ENCODE results near the gene COPRS. TPM values are rescaled to one million over a fixed set of nuclear protein-coding genes. Genes with fewer than 3 reads are reported as not detected.
"Not testable (repeated sequence)": the region's sequence is repeated elsewhere in the genome, so short reads cannot be mapped to it uniquely, and the experiment has no call there.

Gene COPRS
- total RNA-seq, 1 donor from 2014 or later, result 56.0 TPM

GRCh38 chr17:31856750-31857149, 2.3 kb downstream of the COPRS start:
- ATAC-seq (ENCODE audit: poor library complexity), result no peak
- intact Hi-C loops (cut with DNase I), result no loop called here
- DNase-seq, result no peak

GRCh38 chr17:31854672-31855071, 4.4 kb downstream of the COPRS start:
- DNase-seq (no peak), ATAC-seq (ENCODE audit: poor library complexity) (no peak)
- intact Hi-C loops (cut with DNase I), result no loop called here

GRCh38 chr17:31853911-31854470, 5.1 kb downstream of the COPRS start:
- intact Hi-C loops (cut with DNase I), result no loop called here
- ATAC-seq (ENCODE audit: poor library complexity) (no peak), DNase-seq (no peak)

GRCh38 chr17:31845291-31845690, 13.8 kb downstream of the COPRS start:
- DNase-seq (no peak), ATAC-seq (ENCODE audit: poor library complexity) (no peak)
- intact Hi-C loops (cut with DNase I), result no loop called here

GRCh38 chr17:31843070-31843745, 15.8 kb downstream of the COPRS start:
- intact Hi-C loops (cut with DNase I), result loop anchor here (5.0 kb wide), 2 partner anchors 146 to 406 kb away; no protein-coding TSS in a partner anchor
- ATAC-seq (ENCODE audit: poor library complexity) (peak; percentile 74), DNase-seq (peak; percentile 69)

GRCh38 chr17:31842195-31843069, 16.6 kb downstream of the COPRS start:
- intact Hi-C loops (cut with DNase I), result loop anchor here (1.0 to 5.0 kb wide), 3 partner anchors 145 to 405 kb away; no protein-coding TSS in a partner anchor
- DNase-seq (peak; percentile 73), ATAC-seq (ENCODE audit: poor library complexity) (peak; percentile 95)

- peak; percentile 22 for ATAC-seq (ENCODE audit: poor library complexity)
- no peak for DNase-seq
- intact Hi-C loops (cut with DNase I), result loop anchor here (1.0 to 5.0 kb wide), 3 partner anchors 145 to 405 kb away; no protein-coding TSS in a partner anchor
These were observed 17.2 kb downstream of the COPRS start for GRCh38 chr17:31841850-31842194.

- DNase-seq (no peak), ATAC-seq (ENCODE audit: poor library complexity) (no peak)
- intact Hi-C loops (cut with DNase I), result no loop called here
These were observed 20.3 kb downstream of the COPRS start for GRCh38 chr17:31838636-31839225.

GRCh38 chr17:31835984-31836383, 23.1 kb downstream of the COPRS start:
- no peak for DNase-seq
- no peak for ATAC-seq (ENCODE audit: poor library complexity)
- intact Hi-C loops (cut with DNase I), result no loop called here

- ATAC-seq (ENCODE audit: poor library complexity) (no peak), DNase-seq (no peak)
- intact Hi-C loops (cut with DNase I), result no loop called here
These were observed 24.6 kb downstream of the COPRS start for GRCh38 chr17:31834448-31834847.

- intact Hi-C loops (cut with DNase I), result no loop called here
- no peak for DNase-seq
- ATAC-seq (ENCODE audit: poor library complexity), result no peak
These were observed 26.3 kb downstream of the COPRS start for GRCh38 chr17:31832746-31833145.

GRCh38 chr17:31830971-31831858, 27.8 kb downstream of the COPRS start:
- intact Hi-C loops (cut with DNase I), result no loop called here
- DNase-seq, result no peak
- ATAC-seq (ENCODE audit: poor library complexity), result no peak

- intact Hi-C loops (cut with DNase I), result no loop called here
- ATAC-seq (ENCODE audit: poor library complexity) (no peak), DNase-seq (no peak)
These were observed 29.4 kb downstream of the COPRS start for GRCh38 chr17:31829649-31830048.

- intact Hi-C loops (cut with DNase I); ATAC-seq (ENCODE audit: poor library complexity); DNase-seq: not testable (repeated sequence)
These were observed 30.1 kb downstream of the COPRS start for GRCh38 chr17:31828955-31829354.

GRCh38 chr17:31825961-31826691, 32.9 kb downstream of the COPRS start:
- ATAC-seq (ENCODE audit: poor library complexity), result no peak
- intact Hi-C loops (cut with DNase I), result no loop called here
- DNase-seq, result no peak

- DNase-seq (no peak), ATAC-seq (ENCODE audit: poor library complexity) (no peak)
- intact Hi-C loops (cut with DNase I), result no loop called here
These were observed 34.2 kb downstream of the COPRS start for GRCh38 chr17:31824766-31825360.

- ATAC-seq (ENCODE audit: poor library complexity) (no peak), DNase-seq (no peak)
- intact Hi-C loops (cut with DNase I), result no loop called here
These were observed 36.0 kb downstream of the COPRS start for GRCh38 chr17:31823014-31823413.

Data from Right ventricle myocardium superior (tissue), 1 donor.